Stimulated activated CD8-positive, alpha-beta memory T cell treated with anti-CD3 and anti-CD28 coated beads, Interleukin-7, amount 100 ng/mL, for 1 hour (primary cell): ENCODE results near the gene TP73.

Experiments used
- DNase-seq, 2 donors: peaks; one replicate each; pipeline ENCODE4 v3.0.0-alpha.2; 2020; ENCODE audit warnings: low read depth in 2 of 2

Gene TP73

DNA sequence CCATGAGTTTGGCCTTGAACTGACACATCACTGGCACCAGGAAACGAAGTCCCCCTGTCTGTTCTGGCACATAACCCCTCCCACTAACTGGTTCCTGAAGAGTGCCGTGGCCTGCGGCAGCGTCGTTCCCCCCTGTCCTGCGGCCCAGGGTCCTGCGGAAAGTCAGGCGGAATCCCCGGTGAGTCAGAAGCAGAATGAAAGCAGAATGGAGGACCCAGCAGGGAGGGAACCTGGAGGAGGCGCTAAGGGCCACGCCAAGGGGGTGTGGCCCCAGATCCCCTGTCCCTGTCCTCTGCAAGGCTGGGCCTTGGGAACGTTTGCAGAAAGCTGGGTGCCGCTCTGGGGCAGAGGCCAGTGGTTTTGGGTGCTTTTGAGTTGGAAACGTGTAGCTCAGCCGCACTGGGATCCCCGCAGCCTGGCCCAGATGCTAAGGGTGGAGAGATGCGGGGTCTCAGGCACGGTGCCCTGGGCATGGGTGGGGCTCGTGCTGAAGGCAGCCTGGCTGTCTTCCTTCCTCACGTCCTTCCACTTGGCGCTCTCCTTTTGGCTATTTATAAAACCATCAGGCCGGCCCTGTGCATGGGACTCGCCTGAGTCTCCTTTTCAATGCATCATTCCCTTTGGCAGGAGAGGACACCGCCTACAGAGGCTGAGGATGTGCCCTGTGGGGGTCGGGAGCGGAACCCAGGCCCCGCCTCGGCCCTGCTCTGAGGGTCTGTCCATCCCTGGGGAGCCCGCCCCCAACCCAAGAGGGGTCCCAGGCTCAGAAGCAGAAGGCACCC, 36.2 kb downstream of the TP73 start:
- DNase-seq, result no peak

DNA sequence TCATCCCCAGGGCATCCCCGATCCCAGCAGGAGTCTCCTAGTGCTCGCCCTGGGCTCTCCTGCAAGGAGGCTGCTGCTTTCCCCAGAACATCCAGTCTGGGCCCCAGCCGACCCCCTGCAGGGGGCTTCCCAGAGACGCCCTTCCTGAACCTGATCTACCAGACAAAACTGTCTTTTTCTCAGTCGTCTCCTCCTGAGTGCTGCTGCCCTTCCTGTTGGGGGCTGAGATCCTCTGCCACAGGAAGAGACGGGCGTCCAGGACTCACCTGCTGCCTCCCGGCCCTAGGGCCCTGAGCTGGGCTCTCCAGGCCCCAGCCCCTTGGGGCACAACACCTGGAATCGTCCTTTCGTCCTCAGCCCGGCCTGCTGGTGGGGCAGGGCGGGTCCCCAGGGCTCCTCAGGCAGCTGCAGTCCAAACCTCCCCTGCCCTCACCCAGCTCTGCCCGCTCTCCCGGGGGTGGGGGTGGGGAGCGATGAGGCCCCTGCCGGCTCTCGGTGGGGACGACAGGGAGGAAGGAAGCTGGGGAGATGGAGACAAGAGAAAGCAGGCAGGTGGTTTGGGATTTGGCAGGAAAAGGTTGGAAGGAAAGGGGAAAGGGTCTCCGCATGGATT, 36.9 kb downstream of the TP73 start:
- no peak for DNase-seq

DNA sequence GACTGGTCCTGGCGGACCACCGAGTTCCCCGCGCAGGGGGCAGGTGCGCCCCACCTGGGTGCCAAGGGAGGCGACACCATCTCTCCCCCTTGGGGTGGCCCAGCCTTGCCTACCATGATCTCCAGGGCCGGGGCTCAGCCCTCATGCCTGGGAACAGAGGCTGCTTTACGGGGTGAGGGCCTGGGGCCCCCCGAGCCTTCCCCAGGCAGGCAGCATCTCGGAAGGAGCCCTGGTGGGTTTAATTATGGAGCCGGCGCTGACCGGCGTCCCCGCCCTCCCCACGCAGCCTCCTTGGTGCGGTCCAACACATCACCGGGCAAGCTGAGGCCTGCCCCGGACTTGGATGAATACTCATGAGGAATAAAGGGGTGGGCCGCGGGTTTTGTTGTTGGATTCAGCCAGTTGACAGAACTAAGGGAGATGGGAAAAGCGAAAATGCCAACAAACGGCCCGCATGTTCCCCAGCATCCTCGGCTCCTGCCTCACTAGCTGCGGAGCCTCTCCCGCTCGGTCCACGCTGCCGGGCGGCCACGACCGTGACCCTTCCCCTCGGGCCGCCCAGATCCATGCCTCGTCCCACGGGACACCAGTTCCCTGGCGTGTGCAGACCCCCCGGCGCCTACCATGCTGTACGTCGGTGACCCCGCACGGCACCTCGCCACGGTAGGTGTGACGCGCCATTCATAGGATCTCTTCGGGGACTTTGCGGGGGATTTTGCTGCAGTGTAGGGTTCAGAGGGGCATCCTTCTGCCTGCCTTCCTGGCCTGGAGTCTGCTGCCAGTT, 38.2 kb downstream of the TP73 start:
- no peak for DNase-seq

DNA sequence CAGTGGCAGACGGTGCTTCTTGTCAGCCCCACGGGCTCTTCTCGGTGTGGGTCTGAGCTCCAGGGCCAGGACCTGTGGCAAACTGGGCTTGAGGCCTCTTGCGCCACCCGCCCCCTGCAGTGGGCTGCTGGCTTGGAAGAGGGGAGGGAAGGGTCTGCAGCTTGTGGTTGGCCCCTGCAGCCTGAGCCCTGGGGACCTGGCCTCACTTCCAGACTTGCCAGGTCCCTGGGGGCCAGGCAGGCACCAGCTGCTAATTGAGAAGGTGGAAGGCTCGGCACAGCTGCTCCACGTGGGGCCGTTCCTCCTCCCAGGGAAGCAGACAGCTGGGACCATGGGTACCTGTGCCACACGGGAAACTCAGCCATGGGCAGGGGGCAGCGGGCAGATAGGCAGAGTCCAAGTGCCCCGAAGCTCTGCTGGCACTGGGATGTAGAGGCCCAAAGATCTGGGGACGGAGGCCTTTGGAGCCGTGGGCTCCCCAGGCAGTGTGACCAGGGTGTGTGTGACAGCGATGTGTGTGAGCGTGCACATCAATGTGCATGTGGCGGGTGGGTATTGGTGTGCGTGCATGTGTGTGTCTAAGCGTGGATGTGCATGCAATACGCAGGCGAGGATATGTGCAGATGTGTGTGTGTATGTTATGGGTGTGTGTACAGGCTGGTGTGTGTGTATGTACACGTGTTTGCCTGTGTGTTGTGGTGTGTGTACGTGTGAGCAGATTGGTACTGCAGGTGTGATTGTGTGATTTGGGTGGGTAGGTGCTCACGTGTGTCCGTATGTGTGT, 39.3 kb downstream of the TP73 start:
- DNase-seq, result no peak

GRCh38 chr1:3692598-3692997, 40.3 kb downstream of the TP73 start:
- no peak for DNase-seq

- DNase-seq, result no peak
Measured at GRCh38 chr1:3693321-3693720, 41.0 kb downstream of the TP73 start.

- DNase-seq, result no peak
Measured at GRCh38 chr1:3695326-3696217, 43.3 kb downstream of the TP73 start.

DNA sequence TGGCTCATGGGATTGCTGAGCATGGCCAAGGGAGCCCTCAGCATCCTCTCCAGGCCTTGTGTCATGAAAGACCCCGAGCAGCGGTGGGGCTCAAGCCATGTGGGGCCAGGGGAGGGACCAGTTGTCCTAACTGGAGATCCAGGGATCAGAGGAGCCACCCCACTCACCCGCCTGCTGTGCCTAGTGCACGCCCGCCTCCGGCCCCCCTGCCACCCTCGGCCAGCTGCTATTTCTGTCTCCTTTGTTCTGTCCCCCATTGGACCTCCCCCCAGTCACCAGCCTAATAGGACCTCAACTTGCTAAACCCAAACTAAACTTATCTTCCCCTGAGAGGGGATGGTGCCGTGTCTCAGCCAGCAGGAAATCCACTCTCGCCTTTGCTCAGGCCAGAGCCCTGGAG, 44.4 kb downstream of the TP73 start:
- no peak for DNase-seq

DNA sequence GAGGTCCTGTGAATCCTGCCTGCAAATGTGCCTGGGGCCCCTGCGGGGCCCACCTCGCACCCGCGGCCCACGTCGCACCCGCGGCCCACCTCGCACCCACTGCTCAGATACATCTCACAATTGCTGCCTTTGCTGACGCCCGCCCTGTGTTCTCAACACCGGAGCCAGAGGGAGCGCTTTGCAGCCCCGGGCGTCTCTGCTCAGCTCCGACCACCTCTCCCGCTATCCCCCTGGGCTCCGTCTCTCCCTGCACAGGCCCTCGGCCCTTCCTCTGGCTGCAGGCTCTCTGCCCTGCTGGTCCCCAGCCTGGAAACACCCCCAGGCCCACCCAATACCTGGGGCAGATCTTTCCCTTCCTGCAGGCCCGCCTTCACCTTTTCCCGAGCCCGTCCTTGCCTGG, 44.8 kb downstream of the TP73 start:
- DNase-seq, result no peak

- DNase-seq, result no peak
Measured at GRCh38 chr1:3697810-3698209, 45.5 kb downstream of the TP73 start.

- no peak for DNase-seq
Measured at GRCh38 chr1:3698660-3699408, 46.5 kb downstream of the TP73 start.

- no peak for DNase-seq
Measured at GRCh38 chr1:3699596-3699995, 47.3 kb downstream of the TP73 start.

GRCh38 chr1:3700631-3701030, 48.3 kb downstream of the TP73 start:
- DNase-seq, result no peak

GRCh38 chr1:3702528-3702927, 50.2 kb downstream of the TP73 start:
- DNase-seq, result no peak

DNA sequence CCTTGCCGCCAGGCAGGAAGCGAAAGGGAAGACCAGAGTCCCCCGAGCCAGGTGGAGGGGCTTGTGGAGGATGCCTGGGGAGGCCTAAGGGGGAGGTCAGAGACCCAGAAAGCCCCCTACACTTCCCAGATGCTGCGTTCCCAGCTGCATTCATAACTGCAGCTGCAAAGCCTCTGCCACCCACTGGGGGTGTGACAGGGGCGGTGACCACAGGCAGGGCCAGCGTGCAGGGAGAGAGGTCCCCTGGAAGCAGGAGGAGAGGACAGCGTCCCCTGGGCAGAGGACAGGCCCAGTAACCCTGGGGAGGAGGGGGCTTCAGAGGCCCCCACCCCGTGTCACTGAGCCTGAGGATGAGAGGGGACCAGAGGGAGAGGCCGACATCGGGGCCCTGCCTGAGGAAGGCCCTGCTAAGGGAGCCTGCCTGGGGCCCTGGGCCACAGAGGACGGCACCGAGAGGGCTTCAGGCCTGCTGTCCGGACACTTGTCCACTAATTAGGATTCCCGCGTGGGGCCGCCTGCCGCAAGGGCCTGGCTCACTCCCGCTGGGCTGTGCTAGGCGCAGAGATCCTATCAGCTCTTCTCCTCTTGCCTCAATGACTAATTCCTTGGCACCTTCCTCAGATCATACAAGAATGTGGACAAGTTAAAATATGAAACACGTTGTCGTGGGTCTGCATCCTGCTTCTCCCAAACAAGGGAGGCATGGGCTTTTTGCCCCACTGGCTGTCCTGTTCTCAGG, 50.8 kb downstream of the TP73 start:
- no peak for DNase-seq

DNA sequence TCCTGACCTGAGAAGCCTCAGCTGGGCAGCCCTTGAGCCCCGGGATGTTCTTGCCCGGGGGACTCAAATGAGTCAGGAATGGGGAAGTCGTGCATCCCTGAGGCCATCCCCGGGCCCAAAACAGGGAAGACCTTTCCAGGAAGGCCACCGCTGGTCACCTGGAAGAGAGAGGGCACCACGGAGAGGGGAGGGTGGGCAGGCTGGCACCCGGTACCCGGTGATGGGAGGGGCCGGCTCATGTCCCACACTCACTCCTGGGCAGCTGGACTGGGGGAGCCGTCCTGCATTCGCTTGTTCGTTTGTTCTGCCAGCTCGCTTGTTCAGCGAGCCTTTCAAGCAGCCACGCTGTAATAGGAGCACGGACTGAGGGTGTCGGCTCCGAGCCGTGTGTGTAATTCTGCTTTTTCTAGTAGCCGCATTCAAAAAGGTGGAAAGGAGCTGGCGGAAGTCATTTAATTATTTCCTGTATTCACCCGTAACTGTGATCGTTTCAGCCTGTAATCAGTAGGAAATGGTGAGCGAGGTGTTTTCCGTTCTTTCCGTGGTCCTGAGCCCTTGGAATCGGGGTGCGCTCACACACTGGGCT, 51.6 kb downstream of the TP73 start:
- DNase-seq, result no peak

- no peak for DNase-seq
Measured at GRCh38 chr1:3705341-3705950, 53.1 kb downstream of the TP73 start.

DNA sequence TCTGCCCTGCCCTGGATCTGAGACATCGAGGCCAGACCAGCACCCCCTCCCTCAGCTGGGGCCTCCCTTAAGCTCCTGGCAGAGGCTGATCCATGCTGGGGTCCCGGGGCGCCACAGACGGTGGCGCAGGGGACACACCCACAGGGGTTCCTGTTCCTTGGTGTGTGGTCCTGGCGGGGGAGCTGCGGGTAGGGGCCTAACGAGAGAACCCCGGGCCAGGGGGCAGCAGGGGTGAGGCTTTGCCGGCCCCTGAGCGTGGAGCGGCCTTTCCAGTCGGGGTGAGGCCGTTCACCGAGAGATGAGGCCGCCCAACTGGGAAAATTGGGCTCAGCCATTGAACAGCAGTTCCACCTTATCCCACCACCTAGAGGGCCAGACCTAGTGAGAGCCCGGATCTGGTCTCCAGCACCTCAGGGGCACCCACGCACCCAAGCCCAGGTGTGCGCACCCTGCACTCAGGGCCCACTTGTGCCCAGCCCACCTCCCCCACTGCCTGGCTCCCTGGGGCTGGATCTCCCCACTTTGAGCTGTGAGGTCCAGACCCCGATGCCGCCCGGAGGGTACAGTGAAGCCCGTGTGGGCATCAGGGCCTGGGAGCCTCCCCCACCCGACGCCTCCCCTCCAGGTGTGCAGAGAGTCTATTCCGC, 54.5 kb downstream of the TP73 start:
- no peak for DNase-seq
